H1 (cell line): ENCODE data around the gene KIF1B. TPM values are rescaled to one million over a fixed set of nuclear protein-coding genes. Genes with fewer than 3 reads are reported as not detected.

Experiments
- CTCF ChIA-PET: fragments of 300-600 bp; sonication (Branson Sonifier 250); formaldehyde crosslinking; loops from one replicate; lab custom pipeline; 2021; ENCODE audit not compliant: partially characterized antibody; lab: Charles Lee
- POLR2A ChIA-PET: fragments of 300-600 bp; sonication (Branson Sonifier 250); formaldehyde crosslinking; loops from one replicate; lab custom pipeline; 2021; ENCODE audit warnings: inconsistent platforms; ENCODE audit not compliant: partially characterized antibody; lab: Charles Lee
- DNase-seq, 2 experiments: peaks; one replicate each; pipeline versions ENCODE4 v3.0.0 to v3.0.0-alpha.2; 2010 to 2022; ENCODE audit warnings: low spot score in 2 of 2, low read depth in 1 of 2, mixed read lengths in 1 of 2
- FAIRE-seq: peaks from 2 replicates; lab custom pipeline; 2011; peaks lifted over from hg19 to GRCh38; lab: Jason Lieb, UNC
- H2AFZ ChIP-seq: 2 replicates; pipeline ENCODE4 v1.8.1; 2012; ENCODE audit warnings: low read length, inconsistent platforms
- H2AK5ac ChIP-seq: 2 replicates; pipeline ENCODE4 v1.6.1; 2013; ENCODE audit warnings: low read depth, low read length
- H2BK120ac ChIP-seq: replicated peaks from 2 replicates; pipeline ENCODE3; 2013; ENCODE audit warnings: low read depth, low read length, inconsistent platforms
- H2BK12ac ChIP-seq: 2 replicates; pipeline ENCODE4 v1.6.1; 2013; ENCODE audit warnings: low read depth, low read length
- H2BK15ac ChIP-seq: 2 replicates; pipeline ENCODE4 v1.6.1; 2013; ENCODE audit warnings: low read length
- H2BK20ac ChIP-seq: 2 replicates; pipeline ENCODE4 v1.6.1; 2013; ENCODE audit warnings: low read length
- H2BK5ac ChIP-seq: 2 replicates; pipeline ENCODE4 v1.6.1; 2013; ENCODE audit warnings: low read depth, low read length
- H3K14ac ChIP-seq: 2 replicates; pipeline ENCODE4 v1.6.1; 2013; ENCODE audit warnings: inconsistent platforms; ENCODE audit not compliant: insufficient read length
- H3K18ac ChIP-seq: 2 replicates; pipeline ENCODE4 v1.6.1; 2013; ENCODE audit warnings: low read length; ENCODE audit errors: extremely low read depth
- H3K23ac ChIP-seq: 2 replicates; pipeline ENCODE4 v1.6.1; 2013; ENCODE audit warnings: inconsistent platforms; ENCODE audit not compliant: insufficient read length
- H3K23me2 ChIP-seq: 2 replicates; pipeline ENCODE4 v1.6.1; 2013; ENCODE audit warnings: low read depth, low read length
- H3K27ac ChIP-seq: 2 replicates; pipeline ENCODE4 v1.6.1; 2011; ENCODE audit warnings: low read depth, low read length, inconsistent platforms
- H3K27me3 ChIP-seq, 4 experiments: replicated peaks in 1 of 4; 1 replicate in 1 of 4; 2 replicates in 3 of 4; pipeline versions ENCODE4 v1.6.1 to v1.8.1; 2011 to 2013; ENCODE audit warnings: low read length in 3 of 4, mild to moderate bottlenecking in 3 of 4, inconsistent platforms in 2 of 4, mixed read lengths in 2 of 4, moderate library complexity in 1 of 4; ENCODE audit not compliant: control insufficient read depth in 3 of 4, insufficient read depth in 3 of 4; ENCODE audit errors: extremely low read depth in 1 of 4
- H3K36me3 ChIP-seq, 4 experiments: 2 replicates each; pipeline versions ENCODE4 v1.6.1 to v1.8.1; 2011 to 2013; ENCODE audit warnings: mild to moderate bottlenecking in 4 of 4, low read length in 3 of 4, moderate library complexity in 2 of 4, control low read depth in 1 of 4, inconsistent platforms in 1 of 4; ENCODE audit not compliant: insufficient read depth in 4 of 4, control insufficient read depth in 2 of 4
- H3K4ac ChIP-seq: replicated peaks from 2 replicates; pipeline ENCODE3; 2013; ENCODE audit warnings: low read length, low read depth, mixed read lengths, inconsistent platforms; ENCODE audit not compliant: insufficient read length
- H3K4me1 ChIP-seq, 4 experiments: replicated peaks in 1 of 4; 1 replicate in 1 of 4; 2 replicates in 3 of 4; pipeline versions ENCODE4 v1.6.1 to v1.8.1; 2011 to 2013; ENCODE audit warnings: low read length in 3 of 4, inconsistent platforms in 2 of 4, mixed read lengths in 1 of 4; ENCODE audit not compliant: insufficient read depth in 4 of 4, control insufficient read depth in 3 of 4
- H3K4me2 ChIP-seq, 2 experiments: 2 replicates each; pipeline versions ENCODE4 v1.6.1 to v1.8.1; 2011 to 2013; ENCODE audit warnings: low read depth in 2 of 2, low read length in 2 of 2, control low read depth in 1 of 2, inconsistent platforms in 1 of 2, mild to moderate bottlenecking in 1 of 2; ENCODE audit not compliant: insufficient read depth in 1 of 2
- H3K4me3 ChIP-seq, 4 experiments: fragments of 200-600, 300-600 bp in 1 of 4; sonication (generic), shearing (Covaris generic), sonication (Bioruptor Twin) in 1 of 4; 2 replicates each; pipeline versions ENCODE4 v1.5.1 to v1.8.1; 2011 to 2016; ENCODE audit warnings: low read length in 4 of 4, low read depth in 3 of 4, control low read depth in 2 of 4, inconsistent platforms in 2 of 4, mild to moderate bottlenecking in 2 of 4, mixed read lengths in 1 of 4, moderate library complexity in 1 of 4; ENCODE audit not compliant: insufficient read depth in 2 of 4; ENCODE audit errors: extremely low read depth in 1 of 4
- H3K56ac ChIP-seq: replicated peaks from 2 replicates; pipeline ENCODE3; 2013; ENCODE audit warnings: low read depth, mild to moderate bottlenecking, mixed read lengths, low read length, inconsistent platforms; ENCODE audit not compliant: insufficient read length
- H3K79me1 ChIP-seq: 2 replicates; pipeline ENCODE4 v1.6.1; 2013; ENCODE audit warnings: low read depth, low read length, control low read depth
- H3K79me2 ChIP-seq, 2 experiments: 2 replicates each; pipeline versions ENCODE4 v1.6.1 to v1.8.1; 2012 to 2013; ENCODE audit warnings: low read length in 2 of 2, mild to moderate bottlenecking in 2 of 2, inconsistent platforms in 1 of 2; ENCODE audit not compliant: insufficient read depth in 2 of 2, control insufficient read depth in 1 of 2
- H3K9ac ChIP-seq, 4 experiments: replicated peaks in 1 of 4; 1 replicate in 1 of 4; 2 replicates in 3 of 4; pipeline versions ENCODE4 v1.6.1 to v1.8.1; 2011 to 2013; ENCODE audit warnings: low read depth in 3 of 4, low read length in 3 of 4, control low read depth in 2 of 4, mild to moderate bottlenecking in 2 of 4, moderate library complexity in 2 of 4, inconsistent platforms in 1 of 4; ENCODE audit errors: extremely low read depth in 1 of 4
- H3K9me3 ChIP-seq, 2 experiments: 2 replicates each; pipeline versions ENCODE4 v1.6.1 to v1.8.1; 2012 to 2013; ENCODE audit warnings: mild to moderate bottlenecking in 2 of 2, moderate library complexity in 2 of 2, control low read depth in 1 of 2, inconsistent platforms in 1 of 2, low read depth in 1 of 2, low read length in 1 of 2, mixed read lengths in 1 of 2; ENCODE audit not compliant: insufficient read depth in 2 of 2
- H4K20me1 ChIP-seq, 2 experiments: replicated peaks in 1 of 2; 2 replicates each; pipeline versions ENCODE3 to v1.8.1; 2011 to 2013; ENCODE audit warnings: inconsistent platforms in 2 of 2, low read length in 2 of 2, mild to moderate bottlenecking in 1 of 2; ENCODE audit not compliant: insufficient read depth in 2 of 2, control insufficient read depth in 1 of 2
- H4K5ac ChIP-seq: 2 replicates; pipeline ENCODE4 v1.6.1; 2013; ENCODE audit warnings: low read length, low read depth, mixed read lengths, inconsistent platforms; ENCODE audit not compliant: insufficient read length
- H4K8ac ChIP-seq: 2 replicates; pipeline ENCODE4 v1.8.0; 2013; ENCODE audit warnings: mild to moderate bottlenecking, moderate library complexity, low read length, inconsistent platforms; ENCODE audit not compliant: insufficient read depth; ENCODE audit errors: extremely low read depth
- H4K91ac ChIP-seq: replicated peaks from 2 replicates; pipeline ENCODE3; 2013; ENCODE audit warnings: low read length, mixed read lengths, inconsistent platforms; ENCODE audit not compliant: insufficient read length
- RAD21 ChIP-seq, 2 experiments: IDR thresholded peaks in 1 of 2; conservative IDR thresholded peaks in 1 of 2; 2 replicates each; pipeline ENCODE4 v1.6.1; 2011; ENCODE audit warnings: low read depth in 2 of 2, low read length in 2 of 2, improper control_type of control experiment in 1 of 2, inconsistent platforms in 1 of 2, mild to moderate bottlenecking in 1 of 2, moderate library complexity in 1 of 2
- WGBS, 2 experiments: shearing (Covaris generic) in 1 of 2; methylation state at CpG; one replicate each; pipeline versions ENCODE4 v1.1.6 to v1.1.7; 2013 to 2015; ENCODE audit warnings: low lambda C conversion rate in 2 of 2, mixed read lengths in 2 of 2, inconsistent platforms in 1 of 2, low coverage in 1 of 2, missing lambda C conversion rate in 1 of 2; ENCODE audit not compliant: insufficient replicate concordance in 2 of 2, insufficient coverage in 1 of 2, insufficient read length in 1 of 2; ENCODE audit errors: extremely low coverage in 1 of 2, missing lambda C conversion rate in 1 of 2; 5-methylcytosine and 5-hydroxymethylcytosine counted together
- polyA plus RNA-seq, 7 experiments: library from polyadenylated mRNA; depleted of rRNA in 3 of 7; stranded (reverse) in 5 of 7; unstranded in 2 of 7; fragments of >200 nt in 5 of 7; fragments of 200-250 nt in 2 of 7; gene quantifications; 1 replicate in 5 of 7; 2 replicates in 1 of 7; 4 replicates in 1 of 7; pipeline versions ENCODE4 v1.2.1 to v1.2.3, GENCODE V29; 2011 to 2013; ENCODE audit warnings: missing spikeins in 2 of 7, mixed read lengths in 2 of 7
- total RNA-seq: library from RNA; stranded (reverse); fragmentation: NEBNext Ultra II Directional; extraction: Animal tissue kit (Norgen Biotek cat#: 25700); gene quantifications from 2 replicates; pipeline ENCODE4 v1.2.1, GENCODE V29; 2021

Gene KIF1B
- total and polyA plus RNA-seq, 2 of the 8 experiments (the other 6 are each of a cell fraction or from before 2014, with no cell fraction given): 39.1 to 74.2 TPM

GRCh38 chr1:10225573-10225972, 15.2 kb downstream of the KIF1B start:
- Histone ChIP-seq H3K36me3 (peaks cover 0 to 2% (median 0%) of the 10 kb centered on the region in 4 experiments; a peak in 1 of 8 replicates), H2AK5ac (no peak overlapping the region), H3K27ac (no peak overlapping the region), H4K5ac (no peak overlapping the region), H3K9ac (no peak overlapping the region), H3K4me1 (no peaks in the 10 kb centered on the region; a peak in 1 of 7 replicates), H3K79me2 (peaks cover 10 to 96% of the 10 kb centered on the region in 2 experiments), H2BK120ac (no peak overlapping the region), H2BK5ac (no peak overlapping the region), H3K9me3 (peaks cover 9 to 11% of the 10 kb centered on the region in 2 experiments), H3K18ac (no peak overlapping the region), H3K14ac (no peak overlapping the region), H3K23me2 (no peaks in the 10 kb centered on the region; the same call in 1 of the 2 replicates), H3K4me2 (no peak overlapping the region), H3K56ac (no peak overlapping the region), H3K27me3 (no peaks in the 10 kb centered on the region), H2BK15ac (no peak overlapping the region), H3K4me3 (no peak overlapping the region), H3K4ac (no peak overlapping the region), H4K8ac (no peak overlapping the region), H3K79me1 (peaks cover 15% of the 10 kb centered on the region), H4K20me1 (peaks cover 8 to 13% of the 10 kb centered on the region in 2 experiments), H4K91ac (no peak overlapping the region), H2AFZ (no peak overlapping the region), H2BK20ac (no peak overlapping the region), H2BK12ac (no peak overlapping the region), H3K23ac (no peak overlapping the region)
- ChIA-PET POLR2A (interaction anchor here (0.7 to 1.2 kb wide), 2 partner anchors 16 to 23 kb away, joined by 3 to 5 read pairs; partner anchors contain the start of gene KIF1B), CTCF (interaction anchor here (0.5 to 1.3 kb wide), 3 partner anchors 23 to 265 kb away, joined by 3 read pairs; no protein-coding TSS in a partner anchor)
- DNase-seq: no peak
- 78% methylated on average over 1 of the region's 1 CpG; no CpG with 5 or more reads in 1 of the 2 experiments for WGBS, 2 experiments
- TF ChIP-seq RAD21 (IDR thresholded peaks at IDR 0.05 in 1 of 2, conservative IDR thresholded peaks at IDR 0.05 in 1 of 2; ENCODE audit: low read depth in 2 of 2, low read length in 2 of 2): no peak
- FAIRE-seq: no peak
